HCT116 (cell line): Measurements from ENCODE around the gene GEMIN7. TPM values are rescaled to one million over a fixed set of nuclear protein-coding genes. Genes with fewer than 3 reads are reported as not detected.

Experiments used
- ATAC-seq: fragments of 200-7000 bp; cut with Tn5 transposase; 2 replicates; pipeline ENCODE4 v1.9.1; 2020; ENCODE audit warnings: mild to moderate bottlenecking, moderate library complexity
- BruUV-seq: library from RNA; stranded (reverse); fragments of 400-500 nt; replicated peaks from 2 replicates; lab custom pipeline; 2021; lab: Mats Ljungman, UMichigan
- CTCF ChIA-PET: fragments of 300-600 bp; sonication (Branson Sonifier 250); formaldehyde crosslinking; loops from one replicate; lab custom pipeline; 2021; ENCODE audit warnings: antibody characterized with exemption; lab: Charles Lee
- POLR2A ChIA-PET: fragments of 300-600, 350-600 bp; sonication (Branson Sonifier 250); formaldehyde crosslinking; loops from one replicate; lab custom pipeline; 2021; ENCODE audit warnings: antibody characterized with exemption; lab: Charles Lee
- RAD21 ChIA-PET, 2 experiments: fragments of 300-600 bp; sonication (Branson Sonifier 250); formaldehyde crosslinking; loops; one replicate each; lab custom pipeline; 2023; ENCODE audit warnings: low total read pairs in 2 of 2; ENCODE audit not compliant: uncharacterized antibody in 2 of 2, unreplicated experiment in 2 of 2, low non-redundant PET in 1 of 2; lab: Charles Lee
- DNase-seq: peaks from one replicate; pipeline ENCODE4 v3.0.0-alpha.2; 2010; ENCODE audit warnings: low read depth, low spot score
- H2AFZ ChIP-seq: fragments of 200-600 bp; shearing (Covaris generic), sonication (generic); 2 replicates; pipeline ENCODE4 v1.6.1; 2017; ENCODE audit warnings: low read depth, mixed run types, mixed read lengths, antibody characterized with exemption, low read length; ENCODE audit not compliant: poor library complexity, severe bottlenecking
- H3K27ac ChIP-seq: 2 replicates; pipeline ENCODE4 v1.5.1; 2012; ENCODE audit warnings: low read depth, low read length
- H3K27me3 ChIP-seq: fragments of 200-600 bp; sonication (generic); 2 replicates; pipeline ENCODE4 v1.6.1; 2016; ENCODE audit warnings: mixed run types, low read length, mixed read lengths; ENCODE audit not compliant: insufficient read depth
- H3K36me3 ChIP-seq, 2 experiments: fragments of 200-500 bp in 1 of 2; fragments of 200-600 bp in 1 of 2; sonication (Bioruptor generic) in 1 of 2; sonication (generic) in 1 of 2; 2 replicates each; pipeline versions ENCODE4 v1.5.1 to v1.6.1; 2014 to 2016; ENCODE audit warnings: low read length in 2 of 2, inconsistent platforms in 1 of 2, mixed read lengths in 1 of 2, mixed run types in 1 of 2; ENCODE audit not compliant: insufficient read depth in 2 of 2, control insufficient read depth in 1 of 2
- H3K4me1 ChIP-seq, 2 experiments: fragments of 200-600 bp in 1 of 2; sonication (generic) in 1 of 2; 2 replicates each; pipeline versions ENCODE4 v1.5.1 to v1.6.1; 2012 to 2017; ENCODE audit warnings: low read length in 2 of 2, inconsistent platforms in 1 of 2, mild to moderate bottlenecking in 1 of 2, mixed read lengths in 1 of 2, mixed run types in 1 of 2, moderate library complexity in 1 of 2; ENCODE audit not compliant: insufficient read depth in 2 of 2, control insufficient read depth in 1 of 2
- H3K4me2 ChIP-seq: fragments of 200-600 bp; sonication (generic); 2 replicates; pipeline ENCODE4 v1.6.1; 2017; ENCODE audit warnings: mixed run types, low read length, mixed read lengths
- H3K4me3 ChIP-seq, 2 experiments: fragments of 200-600 bp in 1 of 2; sonication (generic) in 1 of 2; replicated peaks in 1 of 2; 2 replicates each; pipeline ENCODE4 v1.5.1; 2011 to 2016; ENCODE audit warnings: low read length in 2 of 2, control low read depth in 1 of 2, low read depth in 1 of 2, mild to moderate bottlenecking in 1 of 2, mixed read lengths in 1 of 2, mixed run types in 1 of 2
- H3K79me2 ChIP-seq: fragments of 200-600 bp; sonication (generic); 2 replicates; pipeline ENCODE4 v1.6.1; 2017; ENCODE audit warnings: mild to moderate bottlenecking, mixed run types, low read length, moderate library complexity, mixed read lengths; ENCODE audit not compliant: insufficient read depth
- H3K9ac ChIP-seq: fragments of 200-600 bp; sonication (generic); 2 replicates; pipeline ENCODE4 v1.6.1; 2016; ENCODE audit warnings: low read length, mixed read lengths
- H3K9me2 ChIP-seq: fragments of 200-600 bp; sonication (generic), shearing (Covaris generic); 2 replicates; pipeline ENCODE4 v1.6.1; 2017; ENCODE audit warnings: mixed run types, mild to moderate bottlenecking, moderate library complexity; ENCODE audit not compliant: insufficient read depth
- H3K9me3 ChIP-seq, 2 experiments: fragments of 200-500 bp in 1 of 2; fragments of 200-600 bp in 1 of 2; sonication (Bioruptor generic) in 1 of 2; sonication (generic) in 1 of 2; 2 replicates each; pipeline ENCODE4 v1.6.1; 2014 to 2017; ENCODE audit warnings: low read length in 2 of 2, mixed read lengths in 2 of 2, inconsistent platforms in 1 of 2, low read depth in 1 of 2, mild to moderate bottlenecking in 1 of 2, mixed run types in 1 of 2, moderate library complexity in 1 of 2; ENCODE audit not compliant: control insufficient read depth in 1 of 2, insufficient read depth in 1 of 2
- H4K20me1 ChIP-seq: fragments of 200-600 bp; sonication (generic), shearing (Covaris generic); 2 replicates; pipeline ENCODE4 v1.6.1; 2017; ENCODE audit warnings: mixed run types, mild to moderate bottlenecking, moderate library complexity; ENCODE audit not compliant: insufficient read depth
- CBX3 ChIP-seq: IDR thresholded peaks from 2 replicates; pipeline ENCODE4 v1.6.1; 2012; ENCODE audit warnings: low read depth
- CEBPB ChIP-seq: IDR thresholded peaks from 2 replicates; pipeline ENCODE4 v1.6.1; 2012; ENCODE audit warnings: low read depth
- ELF1 ChIP-seq: IDR thresholded peaks from 2 replicates; pipeline ENCODE4 v1.6.1; 2012; ENCODE audit warnings: low read depth, borderline replicate concordance
- EZH2 ChIP-seq: fragments of 200-600 bp; sonication (generic); IDR thresholded peaks from 2 replicates; pipeline ENCODE4 v1.6.1; 2017; ENCODE audit warnings: antibody characterized with exemption, mixed run types
- JUND ChIP-seq: IDR thresholded peaks from 2 replicates; pipeline ENCODE4 v1.6.1; 2012
- POLR2A ChIP-seq: IDR thresholded peaks from 2 replicates; pipeline ENCODE4 v1.7.0; 2011; ENCODE audit warnings: borderline replicate concordance; ENCODE audit not compliant: insufficient read depth, insufficient read length; ENCODE audit errors: extremely low read depth
- POLR2AphosphoS5 ChIP-seq: IDR thresholded peaks from 2 replicates; pipeline ENCODE4 v1.6.1; 2011; ENCODE audit warnings: mild to moderate bottlenecking, low read depth, low read length, moderate library complexity
- RAD21 ChIP-seq: IDR thresholded peaks from 2 replicates; pipeline ENCODE4 v1.6.1; 2012; ENCODE audit warnings: low read depth, mild to moderate bottlenecking
- SIN3A ChIP-seq: IDR thresholded peaks from 2 replicates; pipeline ENCODE4 v1.6.1; 2012; ENCODE audit warnings: low read depth
- SP1 ChIP-seq: IDR thresholded peaks from 2 replicates; pipeline ENCODE4 v1.6.1; 2012; ENCODE audit warnings: low read depth
- SRF ChIP-seq: IDR thresholded peaks from 2 replicates; pipeline ENCODE4 v1.6.1; 2012; ENCODE audit warnings: low read depth
- ZFX ChIP-seq: fragments of 450-650 bp; IDR thresholded peaks from 2 replicates; pipeline ENCODE4 v1.6.1; 2017
- ZNF274 ChIP-seq: fragments of 200-500 bp; sonication (Bioruptor generic); IDR thresholded peaks from 2 replicates; pipeline ENCODE4 v1.6.1; 2014; ENCODE audit warnings: mild to moderate bottlenecking, low read depth, low read length, inconsistent platforms
- intact Hi-C: fragments of 100-400 bp; cut with micrococcal nuclease; formaldehyde crosslinking; loops from 2 replicates; pipeline ENCODE4 v1.10.0; 2022
- total RNA-seq: library from RNA; stranded (reverse); gene quantifications from one replicate; pipeline ENCODE4 v1.2.1, GENCODE V29; 2021; ENCODE audit not compliant: unreplicated experiment
- TF ChIP-seq, protein P1 (sequence below): IDR thresholded peaks from 2 replicates; pipeline ENCODE4 v1.6.1; 2012; ENCODE audit warnings: low read depth
- TF ChIP-seq, protein P2 (sequence below): IDR thresholded peaks from 2 replicates; pipeline ENCODE4 v1.6.1; 2011; ENCODE audit warnings: mild to moderate bottlenecking, low read length, moderate library complexity; ENCODE audit not compliant: insufficient replicate concordance; ENCODE audit errors: extremely low read depth
- TF ChIP-seq, protein P3 (sequence below): IDR thresholded peaks from 2 replicates; pipeline ENCODE4 v1.6.1; 2012
- TF ChIP-seq, protein P4 (sequence below), 3 experiments: fragments of 200-600 bp in 1 of 3; sonication (generic) in 1 of 3; IDR thresholded peaks in 2 of 3; conservative IDR thresholded peaks in 1 of 3; 2 replicates each; pipeline ENCODE4 v1.5.1; 2012 to 2017; ENCODE audit warnings: low read depth in 2 of 3, low read length in 2 of 3, antibody characterized with exemption in 1 of 3, borderline replicate concordance in 1 of 3, control low read depth in 1 of 3, mild to moderate bottlenecking in 1 of 3, mixed read lengths in 1 of 3, mixed run types in 1 of 3, moderate library complexity in 1 of 3; ENCODE audit not compliant: insufficient read depth in 1 of 3

The GEMIN7 gene
- total RNA-seq, 1 experiment from 2014 or later, result 35.4 TPM

DNA sequence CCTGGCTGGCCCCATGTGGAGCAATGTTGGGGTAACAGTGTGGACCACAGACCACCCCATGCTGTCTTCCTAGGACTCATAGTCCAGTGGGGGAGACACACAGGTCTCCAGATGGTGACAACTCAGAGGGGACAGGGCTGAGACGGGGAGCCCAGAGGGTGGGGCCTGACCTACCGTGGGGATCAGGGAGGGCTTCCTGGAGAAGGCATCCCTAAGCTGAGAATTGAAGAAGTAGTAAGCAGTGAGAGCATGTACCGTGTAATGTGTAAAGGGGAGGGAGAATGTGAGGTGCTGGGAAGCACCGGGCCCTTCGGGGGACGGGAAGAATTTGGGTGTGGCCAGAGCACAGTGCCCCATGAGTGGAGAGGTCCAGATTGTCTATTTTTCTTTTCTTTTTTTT is 45.0 kb downstream of the GEMIN7 start:
- no TSS peak for BruUV-seq
- Histone ChIP-seq H3K4me1 (peaks cover 0 to 4% of the 10 kb centered on the region in 2 experiments; a peak in 3 of 4 replicates), H3K4me3 (no peak overlapping the region), H2AFZ (no peak overlapping the region), H3K9me2 (no peaks in the 10 kb centered on the region), H3K36me3 (no peaks in the 10 kb centered on the region), H3K9ac (no peak overlapping the region), H3K79me2 (peaks cover 62% of the 10 kb centered on the region), H3K4me2 (no peak overlapping the region), H3K9me3 (no peaks in the 10 kb centered on the region), H3K27me3 (no peaks in the 10 kb centered on the region), H3K27ac (no peak overlapping the region), H4K20me1 (no peaks in the 10 kb centered on the region)
- CTCF ChIA-PET, result interaction anchor here (1.7 kb wide), 1 partner anchor 107 kb away, joined by 4 read pairs; no protein-coding TSS in a partner anchor
- intact Hi-C loops, result no loop called here
- POLR2A ChIA-PET, result no interaction called here
- ATAC-seq (no peak), DNase-seq (no peak)
- TF ChIP-seq SIN3A (no peak), RAD21 (no peak), CEBPB (no peak), ZNF274 (no peak), SRF (no peak), SP1 (no peak), POLR2A (no peak), ELF1 (no peak), JUND (no peak), EZH2 (no peak), CBX3 (no peak), POLR2AphosphoS5 (no peak), ZFX (no peak)
- TF ChIP-seq, protein P1, sequence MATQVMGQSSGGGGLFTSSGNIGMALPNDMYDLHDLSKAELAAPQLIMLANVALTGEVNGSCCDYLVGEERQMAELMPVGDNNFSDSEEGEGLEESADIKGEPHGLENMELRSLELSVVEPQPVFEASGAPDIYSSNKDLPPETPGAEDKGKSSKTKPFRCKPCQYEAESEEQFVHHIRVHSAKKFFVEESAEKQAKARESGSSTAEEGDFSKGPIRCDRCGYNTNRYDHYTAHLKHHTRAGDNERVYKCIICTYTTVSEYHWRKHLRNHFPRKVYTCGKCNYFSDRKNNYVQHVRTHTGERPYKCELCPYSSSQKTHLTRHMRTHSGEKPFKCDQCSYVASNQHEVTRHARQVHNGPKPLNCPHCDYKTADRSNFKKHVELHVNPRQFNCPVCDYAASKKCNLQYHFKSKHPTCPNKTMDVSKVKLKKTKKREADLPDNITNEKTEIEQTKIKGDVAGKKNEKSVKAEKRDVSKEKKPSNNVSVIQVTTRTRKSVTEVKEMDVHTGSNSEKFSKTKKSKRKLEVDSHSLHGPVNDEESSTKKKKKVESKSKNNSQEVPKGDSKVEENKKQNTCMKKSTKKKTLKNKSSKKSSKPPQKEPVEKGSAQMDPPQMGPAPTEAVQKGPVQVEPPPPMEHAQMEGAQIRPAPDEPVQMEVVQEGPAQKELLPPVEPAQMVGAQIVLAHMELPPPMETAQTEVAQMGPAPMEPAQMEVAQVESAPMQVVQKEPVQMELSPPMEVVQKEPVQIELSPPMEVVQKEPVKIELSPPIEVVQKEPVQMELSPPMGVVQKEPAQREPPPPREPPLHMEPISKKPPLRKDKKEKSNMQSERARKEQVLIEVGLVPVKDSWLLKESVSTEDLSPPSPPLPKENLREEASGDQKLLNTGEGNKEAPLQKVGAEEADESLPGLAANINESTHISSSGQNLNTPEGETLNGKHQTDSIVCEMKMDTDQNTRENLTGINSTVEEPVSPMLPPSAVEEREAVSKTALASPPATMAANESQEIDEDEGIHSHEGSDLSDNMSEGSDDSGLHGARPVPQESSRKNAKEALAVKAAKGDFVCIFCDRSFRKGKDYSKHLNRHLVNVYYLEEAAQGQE, result no peak
- TF ChIP-seq, protein P2, sequence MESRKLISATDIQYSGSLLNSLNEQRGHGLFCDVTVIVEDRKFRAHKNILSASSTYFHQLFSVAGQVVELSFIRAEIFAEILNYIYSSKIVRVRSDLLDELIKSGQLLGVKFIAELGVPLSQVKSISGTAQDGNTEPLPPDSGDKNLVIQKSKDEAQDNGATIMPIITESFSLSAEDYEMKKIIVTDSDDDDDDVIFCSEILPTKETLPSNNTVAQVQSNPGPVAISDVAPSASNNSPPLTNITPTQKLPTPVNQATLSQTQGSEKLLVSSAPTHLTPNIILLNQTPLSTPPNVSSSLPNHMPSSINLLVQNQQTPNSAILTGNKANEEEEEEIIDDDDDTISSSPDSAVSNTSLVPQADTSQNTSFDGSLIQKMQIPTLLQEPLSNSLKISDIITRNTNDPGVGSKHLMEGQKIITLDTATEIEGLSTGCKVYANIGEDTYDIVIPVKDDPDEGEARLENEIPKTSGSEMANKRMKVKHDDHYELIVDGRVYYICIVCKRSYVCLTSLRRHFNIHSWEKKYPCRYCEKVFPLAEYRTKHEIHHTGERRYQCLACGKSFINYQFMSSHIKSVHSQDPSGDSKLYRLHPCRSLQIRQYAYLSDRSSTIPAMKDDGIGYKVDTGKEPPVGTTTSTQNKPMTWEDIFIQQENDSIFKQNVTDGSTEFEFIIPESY, result no peak
- TF ChIP-seq, protein P3, sequence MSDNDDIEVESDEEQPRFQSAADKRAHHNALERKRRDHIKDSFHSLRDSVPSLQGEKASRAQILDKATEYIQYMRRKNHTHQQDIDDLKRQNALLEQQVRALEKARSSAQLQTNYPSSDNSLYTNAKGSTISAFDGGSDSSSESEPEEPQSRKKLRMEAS, result no peak
- TF ChIP-seq, protein P4, sequence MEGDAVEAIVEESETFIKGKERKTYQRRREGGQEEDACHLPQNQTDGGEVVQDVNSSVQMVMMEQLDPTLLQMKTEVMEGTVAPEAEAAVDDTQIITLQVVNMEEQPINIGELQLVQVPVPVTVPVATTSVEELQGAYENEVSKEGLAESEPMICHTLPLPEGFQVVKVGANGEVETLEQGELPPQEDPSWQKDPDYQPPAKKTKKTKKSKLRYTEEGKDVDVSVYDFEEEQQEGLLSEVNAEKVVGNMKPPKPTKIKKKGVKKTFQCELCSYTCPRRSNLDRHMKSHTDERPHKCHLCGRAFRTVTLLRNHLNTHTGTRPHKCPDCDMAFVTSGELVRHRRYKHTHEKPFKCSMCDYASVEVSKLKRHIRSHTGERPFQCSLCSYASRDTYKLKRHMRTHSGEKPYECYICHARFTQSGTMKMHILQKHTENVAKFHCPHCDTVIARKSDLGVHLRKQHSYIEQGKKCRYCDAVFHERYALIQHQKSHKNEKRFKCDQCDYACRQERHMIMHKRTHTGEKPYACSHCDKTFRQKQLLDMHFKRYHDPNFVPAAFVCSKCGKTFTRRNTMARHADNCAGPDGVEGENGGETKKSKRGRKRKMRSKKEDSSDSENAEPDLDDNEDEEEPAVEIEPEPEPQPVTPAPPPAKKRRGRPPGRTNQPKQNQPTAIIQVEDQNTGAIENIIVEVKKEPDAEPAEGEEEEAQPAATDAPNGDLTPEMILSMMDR (IDR thresholded peaks at IDR 0.05 in 2 of 3, conservative IDR thresholded peaks at IDR 0.05 in 1 of 3; ENCODE audit: borderline replicate concordance in 1 of 3, insufficient read depth in 1 of 3, low read depth in 2 of 3, low read length in 2 of 3), result no peak
- RAD21 ChIA-PET, result no interaction called here
